Measurements from ENCODE around the gene HOXB7.

The HOXB7 gene

GRCh38 chr17:48625495-48626244 lies 14.9 kb upstream of the HOXB7 start:
- peak overlapping the region; percentile 5 to 25 (median 16) for H3K4me3 ChIP-seq
- H3K27ac ChIP-seq = peak overlapping the region in 3 of 21 experiments; percentile 7 to 79 (median 13)

GRCh38 chr17:48624544-48625494 lies 14.0 kb upstream of the HOXB7 start:
- Histone ChIP-seq H3K4me3 (peak overlapping the region; percentile 5 to 25 (median 16)), H3K27ac (peak overlapping the region in 3 of 21 experiments; percentile 7 to 79 (median 13))

GRCh38 chr17:48624118-48624517 lies 13.3 kb upstream of the HOXB7 start:
- H3K27ac ChIP-seq = no peak overlapping the region
- no peak overlapping the region for H3K4me3 ChIP-seq

GRCh38 chr17:48623583-48623982 lies 12.8 kb upstream of the HOXB7 start:
- Histone ChIP-seq H3K4me3 (no peak overlapping the region), H3K27ac (no peak overlapping the region)

GRCh38 chr17:48622857-48623256 lies 12.0 kb upstream of the HOXB7 start:
- H3K27ac ChIP-seq = no peak overlapping the region

GRCh38 chr17:48621410-48622392 lies 10.9 kb upstream of the HOXB7 start:
- no peak overlapping the region for H3K27ac ChIP-seq
- no peak overlapping the region for H3K4me3 ChIP-seq

More at GRCh38 chr17:48622857-48623256, 12.0 kb upstream of the HOXB7 start:
- H3K4me3 ChIP-seq = no peak overlapping the region

GRCh38 chr17:48620461-48621139 lies 9.8 kb upstream of the HOXB7 start:
- Histone ChIP-seq H3K27ac (no peak overlapping the region), H3K4me3 (no peak overlapping the region)

- Histone ChIP-seq H3K4me3 (no peak overlapping the region), H3K27ac (no peak overlapping the region)
Observed at GRCh38 chr17:48619826-48620449, 9.1 kb upstream of the HOXB7 start.

- Histone ChIP-seq H3K4me3 (no peak overlapping the region), H3K27ac (no peak overlapping the region)
Observed at GRCh38 chr17:48618256-48618896, 7.6 kb upstream of the HOXB7 start.

GRCh38 chr17:48617471-48618255 lies 6.8 kb upstream of the HOXB7 start:
- Histone ChIP-seq H3K4me3 (no peak overlapping the region), H3K27ac (no peak overlapping the region)

GRCh38 chr17:48616717-48617470 lies 6.1 kb upstream of the HOXB7 start:
- H3K4me3 ChIP-seq = no peak overlapping the region
- no peak overlapping the region for H3K27ac ChIP-seq

GRCh38 chr17:48615963-48616716 lies 5.3 kb upstream of the HOXB7 start:
- Histone ChIP-seq H3K27ac (no peak overlapping the region), H3K4me3 (no peak overlapping the region)

- Histone ChIP-seq H3K27ac (peak within 1 kb of the TSS in 3 of 21 experiments; percentile 43 to 94 (median 56)), H3K4me3 (peak within 1 kb of the TSS in 4 of 7 experiments; percentile 6 to 47 (median 13))
Observed at GRCh38 chr17:48615047-48615962, 4.5 kb upstream of the HOXB7 start, which contains the start of gene HOXB8. Gene HOXB8, minus strand, starts transcription at chr17:48615292. Its CDS starts 588 bp downstream, at chr17:48614704.

GRCh38 chr17:48613862-48614694 lies 3.3 kb upstream of the HOXB7 start:
- peak overlapping the region in 4 of 7 experiments; percentile 6 to 47 (median 13) for H3K4me3 ChIP-seq
- peak overlapping the region in 4 of 21 experiments; percentile 43 to 94 (median 69) for H3K27ac ChIP-seq

All from skin epidermis (tissue), 12 donors.